Heart left ventricle (tissue), 16 donors: ENCODE data around the gene ANKEF1. TPM values are rescaled to one million over a fixed set of nuclear protein-coding genes. Genes with fewer than 3 reads are reported as not detected.

Experiments used
- ATAC-seq, 4 donors: fragments of 200-7000 bp; cut with Tn5 transposase; one replicate each; pipeline ENCODE4 v1.9.1; 2020 to 2022; ENCODE audit warnings: moderate library complexity in 4 of 4, mild to moderate bottlenecking in 3 of 4, moderate number of reproducible peaks in 1 of 4
- DNase-seq, 5 donors: peaks; one replicate each; pipeline ENCODE4 v3.0.0-alpha.2; 2020
- H3K27ac ChIP-seq, 12 donors: fragments of 200-600 bp; sonication (generic) in 4 of 12; one replicate each; pipeline versions ENCODE4 v1.5.0 to v1.8.0; 2016 to 2022; ENCODE audit warnings: mild to moderate bottlenecking in 2 of 12
- H3K27me3 ChIP-seq, 9 donors: fragments of 200-600 bp; sonication (generic) in 2 of 9; one replicate each; pipeline versions ENCODE4 v1.5.1 to v1.8.0; 2016 to 2022; ENCODE audit warnings: mild to moderate bottlenecking in 3 of 9
- H3K36me3 ChIP-seq, 9 donors: fragments of 200-600 bp; sonication (generic) in 2 of 9; one replicate each; pipeline versions ENCODE4 v1.5.0 to v1.8.0; 2018 to 2022; ENCODE audit warnings: mild to moderate bottlenecking in 2 of 9
- H3K4me1 ChIP-seq, 12 donors: fragments of 200-600 bp; sonication (generic) in 4 of 12; one replicate each; pipeline versions ENCODE4 v1.5.0 to v1.8.0; 2016 to 2022; ENCODE audit warnings: mild to moderate bottlenecking in 3 of 12
- H3K4me3 ChIP-seq, 12 donors: fragments of 200-600 bp; sonication (generic) in 4 of 12; one replicate each; pipeline versions ENCODE4 v1.5.0 to v1.8.0; 2017 to 2022; ENCODE audit warnings: mild to moderate bottlenecking in 9 of 12, moderate library complexity in 4 of 12
- H3K9me3 ChIP-seq, 12 donors: fragments of 200-600 bp; sonication (generic) in 4 of 12; one replicate each; pipeline versions ENCODE4 v1.5.0 to v1.8.0; 2016 to 2022; ENCODE audit warnings: mild to moderate bottlenecking in 1 of 12
- CTCF ChIP-seq, 12 donors: fragments of 200-600 bp; sonication (generic) in 4 of 12; IDR thresholded peaks; one replicate each; pipeline versions ENCODE4 v1.5.0 to v1.8.0; 2018 to 2022; ENCODE audit warnings: antibody characterized with exemption in 12 of 12, mild to moderate bottlenecking in 5 of 12
- POLR2A ChIP-seq, 2 donors: fragments of 450-650 bp; IDR thresholded peaks; one replicate each; pipeline ENCODE4 v1.6.1; 2017; ENCODE audit warnings: antibody characterized with exemption in 2 of 2, mild to moderate bottlenecking in 2 of 2, moderate library complexity in 2 of 2
- WGBS, 4 donors: extraction: QIAGEN DNeasy Blood & Tissue Kit in 2 of 4; methylation state at CpG; one replicate each; pipeline versions ENCODE4 v1.1.5 to v1.1.7; 2013 to 2018; 5-methylcytosine and 5-hydroxymethylcytosine counted together
- intact Hi-C, 10 donors: fragments of 100-400 bp; cut with DNase I; formaldehyde crosslinking; loops; one replicate each; pipeline versions ENCODE4 v1.11.1 to v1.14.2; 2022
- polyA plus RNA-seq, 2 donors: library from polyadenylated mRNA; stranded (reverse); fragments of 200-250 nt; gene quantifications; one replicate each; pipeline ENCODE4 v1.2.3, GENCODE V29; 2013
- total RNA-seq, 9 donors: library from RNA; depleted of rRNA in 2 of 9; stranded (reverse); fragments of >200 nt in 2 of 9; fragmentation: NEBNext Ultra II Directional in 3 of 9; extraction: Animal tissue kit (Norgen Biotek cat#: 25700) in 3 of 9; gene quantifications; one replicate each; pipeline versions ENCODE4 v1.1.0 to v1.2.4, GENCODE V29; 2016 to 2023
- donor health status: ischemic (EF 13 %, LVEDD 7.1; RV severe dilation, severe dysfunction).
- donor health status: healthy with polysubstance abuse.
- donor health status: DM: no; HTN: yes; CAD: no.
- donor health status: DM: no; HTN: no; CAD: no.
- donor health status: ischemic (EF 25% LVEDD 6.9; RV normal size, moderate dysfunction).
- donor health status: ischemic (EF 25% LVEDD 5.7; RV mildly dilated, moderate dysfunction).
- donor health status: healthy.
- donor health status: DM: yes; HTN: yes; CAD: no.
- donor health status: ischemic (EF 35%, LVEDD 5.7; RV mildly dilated, moderate dysfunction).
- donor health status: nonischemic (EF 11% LVEDD 7.7; RV severe dilation, severe dysfunction).
- donor health status: DM: yes; HTN: yes; CAD: no.
- donor health status: PGD.
- donor health status: ischemic (EF 29% LVEDD 5.4; RV normal size, mild dysfunction).
- donor health status: nonischemic (EF 23%, LVEDD 6.1; RV moderate dilation, normal function).

ANKEF1 gene
- total and polyA plus RNA-seq, 11 donors = 0.27 to 3.1 (median 1.4) TPM

DNA sequence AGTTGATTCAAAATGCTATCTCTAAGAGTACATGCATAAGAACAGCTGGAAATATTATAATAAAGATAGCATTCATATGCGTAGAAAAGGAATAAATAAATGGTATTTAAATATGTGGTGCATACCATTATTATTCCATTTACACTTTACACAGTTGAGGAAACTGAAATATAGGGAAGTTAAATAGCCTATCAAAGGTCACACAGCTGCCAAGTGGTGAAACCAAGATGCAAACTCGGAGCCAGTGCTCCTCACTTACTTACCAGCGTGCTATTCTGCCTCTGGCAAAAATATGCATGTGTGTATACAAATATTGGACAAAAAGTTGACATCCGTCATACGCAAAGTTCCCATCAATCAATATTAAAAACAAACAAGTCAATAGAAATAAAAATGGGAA lies 22.3 kb upstream of the ANKEF1 start:
- intact Hi-C loops = no loop called here
- TF ChIP-seq CTCF (IDR thresholded peaks at IDR 0.05) = no peak
- TF ChIP-seq POLR2A (IDR thresholded peaks at IDR 0.05) = no peak
- Histone ChIP-seq H3K27ac (no peak overlapping the region), H3K36me3 (no peaks in the 10 kb centered on the region), H3K27me3 (no peaks in the 10 kb centered on the region), H3K4me3 (no peak overlapping the region), H3K9me3 (no peaks in the 10 kb centered on the region), H3K4me1 (no peaks in the 10 kb centered on the region)
- WGBS, 4 donors = 62 to 78% (median 69%) methylated on average over 5 of the region's 5 CpGs
- ATAC-seq (no peak), DNase-seq (no peak)

- Histone ChIP-seq H3K36me3 (no peaks in the 10 kb centered on the region), H3K27me3 (no peaks in the 10 kb centered on the region), H3K27ac (no peak overlapping the region), H3K9me3 (no peaks in the 10 kb centered on the region), H3K4me3 (no peak overlapping the region), H3K4me1 (no peaks in the 10 kb centered on the region)
- DNase-seq (no peak), ATAC-seq (no peak)
- TF ChIP-seq POLR2A (IDR thresholded peaks at IDR 0.05) = no peak
- no peak for TF ChIP-seq CTCF (IDR thresholded peaks at IDR 0.05)
- WGBS, 4 donors = 80 to 83% (median 81%) methylated on average over 5 of the region's 5 CpGs
- intact Hi-C loops = no loop called here
These were observed 20.4 kb upstream of the ANKEF1 start for GRCh38 chr20:10014431-10014830.

- intact Hi-C loops = no loop called here
- TF ChIP-seq POLR2A (IDR thresholded peaks at IDR 0.05) (no peak), CTCF (IDR thresholded peaks at IDR 0.05) (no peak)
- H3K9me3 ChIP-seq = no peaks in the 10 kb centered on the region
- no peaks in the 10 kb centered on the region for H3K36me3 ChIP-seq
- DNase-seq = no peak
- WGBS, 4 donors = 40 to 59% (median 51%) methylated on average over 2 of the region's 2 CpGs
- no peak for ATAC-seq
- no peak overlapping the region for H3K27ac ChIP-seq
- no peaks in the 10 kb centered on the region for H3K4me1 ChIP-seq
- H3K27me3 ChIP-seq = no peaks in the 10 kb centered on the region
- H3K4me3 ChIP-seq = no peak overlapping the region
These were observed 13.8 kb upstream of the ANKEF1 start for GRCh38 chr20:10020937-10021336.

GRCh38 chr20:10022625-10023024 lies 12.2 kb upstream of the ANKEF1 start:
- ATAC-seq (no peak), DNase-seq (no peak)
- intact Hi-C loops = no loop called here

More at GRCh38 chr20:10022625-10023024, 12.2 kb upstream of the ANKEF1 start:
- 79 to 86% (median 82%) methylated on average over 2 of the region's 2 CpGs for WGBS, 4 donors
- no peaks in the 10 kb centered on the region for H3K36me3 ChIP-seq
- no peak overlapping the region for H3K4me3 ChIP-seq
- no peaks in the 10 kb centered on the region for H3K4me1 ChIP-seq
- H3K9me3 ChIP-seq = peaks cover 0 to 10% (median 0%) of the 10 kb centered on the region in 12 donors
- TF ChIP-seq POLR2A (IDR thresholded peaks at IDR 0.05) (no peak), CTCF (IDR thresholded peaks at IDR 0.05) (no peak)
- no peaks in the 10 kb centered on the region for H3K27me3 ChIP-seq
- H3K27ac ChIP-seq = no peak overlapping the region
